GM12801 (cell line): ENCODE measurements around the gene PDE1C.

ENCODE experiments used
- TF ChIP-seq, protein P1 (sequence below): IDR thresholded peaks from one replicate; pipeline ENCODE4 v1.5.1; 2011; ENCODE audit warnings: control low read depth; ENCODE audit not compliant: insufficient read length; ENCODE audit errors: extremely low read depth

Gene PDE1C

DNA sequence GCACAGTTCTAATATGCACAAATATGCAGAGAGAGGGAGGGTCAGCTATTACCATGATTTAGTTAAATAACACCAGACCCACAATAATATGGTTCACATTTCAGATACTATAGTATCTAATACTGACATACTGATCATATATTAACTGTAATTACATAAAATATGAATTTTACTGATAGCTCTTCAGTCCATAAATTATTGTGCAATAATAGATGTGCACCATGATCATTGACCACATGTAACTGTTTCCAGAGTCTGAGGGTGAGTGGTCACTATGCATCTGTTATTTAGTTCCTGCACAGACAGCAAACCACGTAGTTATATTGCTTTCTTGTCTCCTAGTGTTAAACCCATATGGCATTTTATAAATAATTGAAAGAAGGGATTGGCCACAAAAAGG is 353.9 kb downstream of the PDE1C start:
- TF ChIP-seq, protein P1, sequence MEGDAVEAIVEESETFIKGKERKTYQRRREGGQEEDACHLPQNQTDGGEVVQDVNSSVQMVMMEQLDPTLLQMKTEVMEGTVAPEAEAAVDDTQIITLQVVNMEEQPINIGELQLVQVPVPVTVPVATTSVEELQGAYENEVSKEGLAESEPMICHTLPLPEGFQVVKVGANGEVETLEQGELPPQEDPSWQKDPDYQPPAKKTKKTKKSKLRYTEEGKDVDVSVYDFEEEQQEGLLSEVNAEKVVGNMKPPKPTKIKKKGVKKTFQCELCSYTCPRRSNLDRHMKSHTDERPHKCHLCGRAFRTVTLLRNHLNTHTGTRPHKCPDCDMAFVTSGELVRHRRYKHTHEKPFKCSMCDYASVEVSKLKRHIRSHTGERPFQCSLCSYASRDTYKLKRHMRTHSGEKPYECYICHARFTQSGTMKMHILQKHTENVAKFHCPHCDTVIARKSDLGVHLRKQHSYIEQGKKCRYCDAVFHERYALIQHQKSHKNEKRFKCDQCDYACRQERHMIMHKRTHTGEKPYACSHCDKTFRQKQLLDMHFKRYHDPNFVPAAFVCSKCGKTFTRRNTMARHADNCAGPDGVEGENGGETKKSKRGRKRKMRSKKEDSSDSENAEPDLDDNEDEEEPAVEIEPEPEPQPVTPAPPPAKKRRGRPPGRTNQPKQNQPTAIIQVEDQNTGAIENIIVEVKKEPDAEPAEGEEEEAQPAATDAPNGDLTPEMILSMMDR = no peak

DNA sequence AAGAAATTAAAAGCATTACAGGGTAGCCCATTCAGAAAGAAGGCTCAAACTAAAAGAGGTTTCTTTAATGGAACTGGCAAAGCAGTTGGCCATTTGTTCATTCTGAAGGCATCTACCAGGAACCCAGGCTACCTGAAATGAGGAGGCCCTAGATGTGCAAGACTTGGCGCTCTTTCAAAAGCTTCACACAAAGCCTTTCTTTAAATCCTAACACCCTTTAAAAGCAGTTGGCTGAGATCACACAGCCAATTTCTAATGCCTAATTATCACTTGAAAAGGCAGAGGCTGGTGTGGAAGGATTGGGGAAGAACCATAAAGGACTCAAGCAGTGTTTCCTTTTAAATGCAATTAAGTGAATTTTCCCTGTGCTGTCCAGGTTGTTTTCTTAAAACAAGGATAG is 360.0 kb downstream of the PDE1C start:
- TF ChIP-seq, protein P1 = no peak

DNA sequence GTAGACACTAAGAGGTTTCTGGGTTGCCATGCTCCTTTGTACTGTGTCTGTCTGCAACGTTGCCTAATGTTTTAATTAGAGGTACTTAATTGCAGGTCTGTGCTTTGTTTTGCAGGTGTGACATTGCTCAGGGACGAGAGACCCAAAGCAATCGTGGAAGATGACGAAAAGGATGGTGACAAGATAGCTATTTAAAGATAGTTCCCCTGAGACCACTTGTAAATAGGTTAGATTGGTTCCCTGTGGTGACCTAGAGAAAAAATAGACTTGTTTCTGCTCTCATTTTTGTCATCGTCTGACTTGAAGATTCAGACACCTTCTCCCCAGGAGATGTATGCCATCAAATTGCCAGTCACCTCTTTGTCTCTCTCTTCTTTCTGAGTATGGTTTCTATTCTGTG is 363.1 kb downstream of the PDE1C start:
- TF ChIP-seq, protein P1 = no peak

DNA sequence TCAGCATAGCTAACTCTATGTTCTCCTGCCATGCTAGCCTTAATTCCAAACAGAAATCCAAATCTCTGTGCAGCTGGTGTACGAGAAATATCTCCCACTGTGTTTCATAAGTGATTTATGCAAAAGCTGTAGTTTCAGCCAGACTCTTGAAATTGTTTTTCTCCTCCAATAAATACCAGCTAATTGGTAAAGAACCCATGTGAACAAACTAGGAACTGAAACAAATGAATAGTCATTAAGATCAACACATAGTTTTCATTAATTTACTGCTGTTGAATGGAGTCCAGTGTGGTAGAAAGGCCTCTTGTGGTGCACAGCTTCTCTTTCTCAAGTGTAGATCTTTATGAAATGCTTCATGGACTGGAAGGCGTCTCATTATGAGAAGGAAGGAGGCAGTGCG is 364.8 kb downstream of the PDE1C start:
- TF ChIP-seq, protein P1 = no peak

DNA sequence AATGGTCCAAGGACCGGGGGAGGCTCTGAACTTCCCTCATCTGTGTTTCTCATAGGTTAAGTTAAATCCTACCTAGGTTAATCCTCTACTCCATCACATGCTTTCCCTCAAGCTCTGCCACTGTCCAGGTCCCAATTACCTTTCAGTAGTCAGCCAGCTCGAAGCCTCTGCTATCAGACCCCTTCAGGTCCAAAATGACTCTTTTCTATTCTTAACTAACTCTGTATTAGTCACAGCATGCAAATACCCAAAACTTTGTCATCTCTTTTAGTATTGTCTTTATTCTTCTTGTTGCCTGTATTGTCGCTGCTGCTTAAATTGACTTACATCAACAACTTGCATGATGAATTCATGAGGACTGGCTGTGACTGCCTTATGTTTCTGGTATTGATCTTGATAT is 367.9 kb downstream of the PDE1C start:
- TF ChIP-seq, protein P1 = no peak
